ENCODE results near the gene LTBR.

LTBR gene

DNA sequence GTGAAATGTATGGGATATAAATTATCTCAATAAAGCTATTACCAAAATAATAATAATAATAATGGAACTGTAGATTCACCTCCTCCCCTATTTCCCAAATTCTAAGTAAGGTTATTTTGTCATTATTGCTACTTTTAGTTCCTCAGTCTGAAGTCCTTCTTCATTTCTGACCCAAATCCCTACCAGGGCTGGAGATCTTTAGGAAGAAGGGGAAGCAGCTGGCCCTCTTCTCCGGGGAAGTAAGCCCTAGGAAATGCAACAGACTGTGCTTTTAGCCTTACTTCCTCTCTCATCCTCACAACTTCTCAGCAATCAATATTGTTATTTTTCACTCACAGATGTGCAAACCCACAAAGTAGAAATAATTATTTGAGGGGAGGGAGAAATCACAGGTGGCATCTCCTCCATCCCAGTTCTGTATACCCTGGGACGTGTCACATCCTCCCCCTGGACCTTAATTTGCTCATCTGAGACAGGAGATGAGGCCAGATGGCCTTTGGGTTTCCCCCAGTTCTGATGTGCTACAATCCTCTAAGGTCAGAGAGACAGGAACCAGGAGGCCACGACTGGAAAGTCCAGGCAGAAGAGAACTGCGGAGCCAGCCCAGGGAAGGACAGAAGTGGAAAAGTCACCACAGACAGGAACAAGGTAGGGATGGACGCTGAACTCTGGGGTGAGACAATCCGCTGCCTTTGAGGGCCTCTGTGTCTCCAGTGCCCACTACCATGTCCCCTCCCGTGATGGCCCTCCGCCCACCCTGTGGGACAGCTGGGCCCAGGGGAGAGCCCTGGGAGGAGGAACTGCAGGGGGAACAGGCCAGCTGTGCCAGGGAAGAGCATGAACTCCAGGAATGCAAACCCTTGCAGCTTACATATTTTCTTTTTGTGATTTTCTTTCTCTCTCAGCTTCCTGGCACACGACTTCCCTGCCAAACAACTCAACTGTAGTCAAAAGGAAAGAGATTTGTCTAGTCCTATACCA lies 31.5 kb upstream of the LTBR start:
- Histone ChIP-seq H3K27ac (peak overlapping the region; percentile 78), H3K27me3 (no peaks in the 10 kb centered on the region), H3K9me3 (no peaks in the 10 kb centered on the region), H3K4me1 (ENCODE audit: control insufficient read depth in 1 of 2, insufficient read depth in 1 of 2, low read depth in 1 of 2, low read length in 1 of 2) (peaks cover 53 to 59% of the 10 kb centered on the region in 2 experiments), H3K4me3 (ENCODE audit: low read depth in 1 of 2, low read length in 1 of 2) (no peak overlapping the region), H3K36me3 (no peaks in the 10 kb centered on the region)
- TF ChIP-seq, protein P1, sequence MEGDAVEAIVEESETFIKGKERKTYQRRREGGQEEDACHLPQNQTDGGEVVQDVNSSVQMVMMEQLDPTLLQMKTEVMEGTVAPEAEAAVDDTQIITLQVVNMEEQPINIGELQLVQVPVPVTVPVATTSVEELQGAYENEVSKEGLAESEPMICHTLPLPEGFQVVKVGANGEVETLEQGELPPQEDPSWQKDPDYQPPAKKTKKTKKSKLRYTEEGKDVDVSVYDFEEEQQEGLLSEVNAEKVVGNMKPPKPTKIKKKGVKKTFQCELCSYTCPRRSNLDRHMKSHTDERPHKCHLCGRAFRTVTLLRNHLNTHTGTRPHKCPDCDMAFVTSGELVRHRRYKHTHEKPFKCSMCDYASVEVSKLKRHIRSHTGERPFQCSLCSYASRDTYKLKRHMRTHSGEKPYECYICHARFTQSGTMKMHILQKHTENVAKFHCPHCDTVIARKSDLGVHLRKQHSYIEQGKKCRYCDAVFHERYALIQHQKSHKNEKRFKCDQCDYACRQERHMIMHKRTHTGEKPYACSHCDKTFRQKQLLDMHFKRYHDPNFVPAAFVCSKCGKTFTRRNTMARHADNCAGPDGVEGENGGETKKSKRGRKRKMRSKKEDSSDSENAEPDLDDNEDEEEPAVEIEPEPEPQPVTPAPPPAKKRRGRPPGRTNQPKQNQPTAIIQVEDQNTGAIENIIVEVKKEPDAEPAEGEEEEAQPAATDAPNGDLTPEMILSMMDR (IDR thresholded peaks at IDR 0.05) = no peak

DNA sequence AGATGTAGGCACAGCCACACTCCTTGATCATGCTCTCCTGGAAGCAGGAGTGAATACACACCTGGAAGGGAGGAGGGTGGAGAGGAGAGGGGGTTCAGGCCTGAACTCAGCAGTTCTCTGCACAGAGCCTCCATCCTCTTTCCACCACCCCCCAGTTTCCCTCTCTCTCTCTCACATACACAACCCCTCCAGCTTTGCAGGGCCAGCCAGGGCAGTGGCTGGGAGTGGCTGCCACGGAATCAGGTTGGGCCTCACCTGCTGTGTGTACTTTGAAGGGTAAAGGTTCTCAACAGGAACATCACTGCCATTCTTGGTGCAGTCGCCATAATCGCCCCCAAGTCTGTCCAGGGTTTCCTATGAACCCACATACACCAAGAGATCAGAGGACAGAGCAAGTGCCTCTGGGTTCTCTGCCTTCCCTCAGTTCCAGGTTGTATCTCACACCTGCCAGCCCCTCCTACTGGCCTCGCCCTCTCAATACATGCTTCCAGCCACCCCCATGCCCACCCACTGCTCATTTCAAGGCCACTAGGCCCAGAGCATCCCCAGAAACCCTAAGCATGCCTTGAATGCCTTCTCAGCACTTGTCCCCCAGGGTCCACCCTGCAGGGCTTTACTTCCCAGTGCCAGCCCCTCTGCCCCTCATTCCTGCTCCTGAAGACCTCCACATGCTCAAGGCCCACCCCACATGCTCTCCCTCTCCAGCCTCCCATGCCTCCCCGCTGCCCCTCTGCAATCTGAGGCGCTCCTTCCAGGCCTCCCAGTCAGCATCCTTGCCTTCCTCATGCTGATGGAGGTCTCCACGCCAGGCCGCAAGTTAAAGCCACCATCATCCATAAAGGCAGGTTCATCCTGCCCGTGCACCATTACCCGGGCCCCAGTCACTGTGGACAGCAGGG lies 29.2 kb upstream of the LTBR start:
- Histone ChIP-seq H3K27ac (peak overlapping the region; percentile 80), H3K4me1 (ENCODE audit: control insufficient read depth in 1 of 2, insufficient read depth in 1 of 2, low read depth in 1 of 2, low read length in 1 of 2) (peaks cover 62 to 66% of the 10 kb centered on the region in 2 experiments), H3K36me3 (no peaks in the 10 kb centered on the region), H3K4me3 (ENCODE audit: low read depth in 1 of 2, low read length in 1 of 2) (no peak overlapping the region), H3K27me3 (no peaks in the 10 kb centered on the region), H3K9me3 (no peaks in the 10 kb centered on the region)
- TF ChIP-seq, protein P1 (IDR thresholded peaks at IDR 0.05) = no peak

DNA sequence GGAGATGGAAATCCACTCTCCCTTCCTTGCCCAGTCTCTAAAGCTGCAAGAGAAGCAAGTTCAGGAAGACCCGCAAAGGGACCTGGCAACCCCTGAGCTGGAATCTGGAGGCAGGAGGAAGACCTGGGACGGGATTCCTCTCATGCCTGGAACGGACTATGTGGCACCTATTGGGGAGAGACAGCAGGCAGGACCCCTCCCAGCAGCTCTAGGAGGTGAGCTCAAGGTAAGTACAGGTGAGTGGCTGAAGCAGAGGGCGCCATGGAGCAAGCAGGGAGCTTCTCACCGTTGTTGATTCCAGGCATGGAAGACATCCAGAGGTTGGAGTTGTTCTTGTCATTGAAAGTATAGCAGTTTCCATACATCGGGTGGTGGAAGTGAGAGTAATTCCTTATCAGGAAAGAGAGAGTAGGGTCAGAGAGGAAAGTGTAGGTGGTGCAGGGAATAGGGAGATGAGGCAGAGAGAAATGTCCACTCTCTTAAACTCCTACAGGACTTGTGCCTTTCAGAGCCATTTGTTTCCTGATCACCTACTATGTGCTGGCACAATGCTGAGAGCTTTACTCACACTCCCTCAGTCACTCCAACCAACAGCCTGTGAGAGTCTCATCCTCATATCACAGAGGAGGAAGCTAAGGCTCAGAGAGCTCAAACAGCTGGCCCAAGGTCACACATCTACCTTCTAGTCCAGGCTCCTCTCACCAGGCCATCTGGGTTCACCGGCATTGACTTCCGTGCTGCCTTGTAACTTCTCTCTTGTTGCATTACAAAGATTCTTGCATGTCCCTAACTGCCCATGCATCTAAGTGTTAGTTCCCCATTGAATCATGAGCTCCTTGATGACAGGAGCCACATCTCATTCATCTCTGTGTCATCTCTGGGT lies 28.2 kb upstream of the LTBR start:
- peaks cover 62 to 72% of the 10 kb centered on the region in 2 experiments for H3K4me1 ChIP-seq (ENCODE audit: control insufficient read depth in 1 of 2, insufficient read depth in 1 of 2, low read depth in 1 of 2, low read length in 1 of 2)
- peak overlapping the region in 1 of 2 experiments; percentile 15 for H3K4me3 ChIP-seq (ENCODE audit: low read depth in 1 of 2, low read length in 1 of 2)
- peak overlapping the region; percentile 80 for H3K27ac ChIP-seq
- H3K9me3 ChIP-seq = no peaks in the 10 kb centered on the region
- no peaks in the 10 kb centered on the region for H3K36me3 ChIP-seq
- TF ChIP-seq, protein P1 (IDR thresholded peaks at IDR 0.05) = no peak
- no peaks in the 10 kb centered on the region for H3K27me3 ChIP-seq

DNA sequence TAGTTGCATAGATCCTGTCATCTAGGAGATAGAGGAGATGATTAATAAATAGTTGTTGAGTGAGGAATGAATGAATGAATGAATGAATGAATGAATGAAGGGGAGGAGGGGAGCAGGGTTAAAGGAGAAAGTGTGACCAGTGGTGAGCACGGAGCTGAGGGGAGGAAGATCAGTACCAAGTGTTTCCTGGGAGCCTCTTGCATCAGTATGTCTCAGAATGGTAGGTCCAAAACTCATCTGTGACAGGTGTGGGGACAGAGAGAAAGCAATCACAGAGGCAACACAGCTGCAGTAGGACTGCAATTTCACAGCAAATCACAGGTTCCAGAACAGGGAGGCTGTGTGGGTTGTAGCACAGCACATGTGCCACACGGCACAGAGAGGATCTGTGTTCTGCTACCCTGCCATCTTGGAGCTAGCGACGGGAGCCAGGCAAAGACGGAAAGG lies 27.6 kb upstream of the LTBR start:
- peak overlapping the region; percentile 80 for H3K27ac ChIP-seq
- no peaks in the 10 kb centered on the region for H3K36me3 ChIP-seq
- no peaks in the 10 kb centered on the region for H3K9me3 ChIP-seq
- H3K27me3 ChIP-seq = no peaks in the 10 kb centered on the region
- H3K4me1 ChIP-seq (ENCODE audit: control insufficient read depth in 1 of 2, insufficient read depth in 1 of 2, low read depth in 1 of 2, low read length in 1 of 2) = peaks cover 58 to 65% of the 10 kb centered on the region in 2 experiments
- TF ChIP-seq, protein P1 (IDR thresholded peaks at IDR 0.05) = no peak
- H3K4me3 ChIP-seq (ENCODE audit: low read depth in 1 of 2, low read length in 1 of 2) = peak overlapping the region in 1 of 2 experiments; percentile 15
